ENCODE measurements around the gene CEACAM1. TPM values are rescaled to one million over a fixed set of nuclear protein-coding genes. Genes with fewer than 3 reads are reported as not detected.
"Not testable (repeated sequence)": the region's sequence is repeated elsewhere in the genome, so short reads cannot be mapped to it uniquely, and the experiment has no call there.

CEACAM1 gene
- total RNA-seq, 5 donors from 2014 or later (not counting 1 experiment from before 2014, with no cell fraction given) = 2.4 to 10.8 (median 9.9) TPM

DNA sequence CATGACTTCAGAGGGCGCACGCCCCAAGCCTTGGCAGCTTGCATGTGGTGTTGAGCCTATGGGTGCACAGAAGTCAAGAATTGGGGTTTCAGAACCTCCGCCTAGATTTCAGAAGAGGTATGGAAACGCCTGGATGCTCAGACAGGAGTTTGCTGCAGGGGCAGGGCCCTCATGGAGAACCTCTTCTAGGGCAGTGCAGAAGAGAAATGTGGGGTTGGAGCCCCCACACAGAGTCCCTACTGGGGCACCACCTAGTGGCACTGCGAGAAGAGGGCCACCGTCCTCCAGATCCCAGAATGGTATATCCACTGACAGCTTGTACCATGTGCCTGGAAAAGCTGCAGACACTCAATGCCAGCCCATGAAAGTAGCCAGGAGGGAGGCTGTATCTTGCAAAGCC is 22.2 kb upstream of the CEACAM1 start:
- Mint-ChIP-seq H3K27me3 (peaks cover 39 to 42% of the 10 kb centered on the region in 2 donors), H3K9me3 (peaks cover 7 to 11% (median 11%) of the 10 kb centered on the region in 3 donors)
- WGBS (ENCODE audit: insufficient coverage) = 85% methylated on average over 4 of the region's 6 CpGs
- H3K4me3 ChIP-seq (ENCODE audit: control insufficient read depth in 1 of 2, extremely low read depth in 1 of 2, low read length in 1 of 2); CTCF ChIA-PET; H3K4me1 ChIP-seq (ENCODE audit: control insufficient read depth in 1 of 2, extremely low read depth in 1 of 2, insufficient read depth in 2 of 2, low read length in 2 of 2); H3K36me3 Mint-ChIP-seq; H3K4me1 Mint-ChIP-seq; H3K27ac Mint-ChIP-seq; DNase-seq; H3K27ac ChIP-seq (ENCODE audit: low read length); H3K36me3 ChIP-seq (ENCODE audit: control insufficient read depth in 2 of 2, extremely low read depth in 1 of 2, insufficient read depth in 1 of 2, low read length in 1 of 2); H3K9me3 ChIP-seq; ATAC-seq (replicated peaks in 1 of 4); H3K4me3 Mint-ChIP-seq; POLR2A ChIA-PET: not testable (repeated sequence)
- H3K27me3 ChIP-seq (replicated peaks in 1 of 2; ENCODE audit: control insufficient read depth in 2 of 2, extremely low read depth in 1 of 2, insufficient read depth in 2 of 2, low read length in 1 of 2) = peaks cover 0 to 48% of the 10 kb centered on the region in 2 experiments

DNA sequence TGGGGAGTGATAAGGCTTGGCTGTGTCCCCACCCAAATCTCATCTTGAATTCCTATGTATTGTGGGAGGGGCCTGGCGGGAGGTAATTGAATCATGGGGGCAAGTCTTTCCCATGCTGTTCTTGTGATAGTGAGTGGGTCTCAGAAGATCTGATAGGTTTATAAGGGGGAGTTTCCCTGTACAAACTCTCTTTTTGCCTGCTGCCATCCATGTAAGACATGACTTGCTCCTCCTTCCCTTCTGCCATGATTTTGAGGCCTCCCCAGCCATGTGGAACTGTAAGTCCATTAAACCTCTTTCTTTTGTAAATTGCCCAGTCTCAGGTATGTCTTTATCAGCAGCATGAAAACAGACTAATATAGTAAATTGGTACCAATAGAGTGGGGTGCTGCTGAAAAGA is 20.8 kb upstream of the CEACAM1 start:
- DNase-seq; H3K4me1 ChIP-seq (ENCODE audit: control insufficient read depth in 1 of 2, extremely low read depth in 1 of 2, insufficient read depth in 2 of 2, low read length in 2 of 2); H3K4me3 Mint-ChIP-seq; ATAC-seq (replicated peaks in 1 of 4); CTCF ChIA-PET; H3K9me3 ChIP-seq; H3K4me1 Mint-ChIP-seq; H3K27ac ChIP-seq (ENCODE audit: low read length); H3K36me3 ChIP-seq (ENCODE audit: control insufficient read depth in 2 of 2, extremely low read depth in 1 of 2, insufficient read depth in 1 of 2, low read length in 1 of 2); H3K36me3 Mint-ChIP-seq; H3K4me3 ChIP-seq (ENCODE audit: control insufficient read depth in 1 of 2, extremely low read depth in 1 of 2, low read length in 1 of 2); H3K27ac Mint-ChIP-seq; POLR2A ChIA-PET: not testable (repeated sequence)
- no CpG with 5 or more reads among the region's 1 CpG for WGBS (ENCODE audit: insufficient coverage)
- H3K27me3 ChIP-seq (replicated peaks in 1 of 2; ENCODE audit: control insufficient read depth in 2 of 2, extremely low read depth in 1 of 2, insufficient read depth in 2 of 2, low read length in 1 of 2) = peaks cover 0 to 36% of the 10 kb centered on the region in 2 experiments
- H3K9me3 Mint-ChIP-seq = peaks cover 7 to 11% (median 11%) of the 10 kb centered on the region in 3 donors
- H3K27me3 Mint-ChIP-seq = peaks cover 29 to 35% of the 10 kb centered on the region in 2 donors

DNA sequence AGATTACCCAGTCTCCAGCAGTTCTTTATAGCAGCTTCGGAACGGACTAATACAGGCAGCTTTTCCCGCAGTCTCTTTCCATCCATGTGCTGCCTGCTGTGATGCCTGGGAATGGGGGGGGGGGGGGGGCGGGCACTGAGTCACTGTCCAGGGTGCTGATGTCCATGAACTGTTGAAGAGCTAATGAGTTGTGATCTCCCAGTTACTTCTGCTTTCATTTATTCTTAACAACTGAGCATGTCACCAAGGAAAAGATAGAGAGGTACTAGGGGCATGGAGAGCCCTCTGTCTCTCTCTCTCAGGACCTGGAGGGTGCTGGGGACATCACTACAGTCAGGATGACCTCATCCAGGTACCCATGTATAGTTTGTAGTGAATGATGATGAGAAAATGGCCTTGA is 20.3 kb upstream of the CEACAM1 start:
- no peaks in the 10 kb centered on the region for H3K4me1 Mint-ChIP-seq
- no peak for ATAC-seq (replicated peaks in 1 of 4)
- POLR2A ChIA-PET = no interaction called here
- H3K27me3 ChIP-seq (replicated peaks in 1 of 2; ENCODE audit: control insufficient read depth in 2 of 2, extremely low read depth in 1 of 2, insufficient read depth in 2 of 2, low read length in 1 of 2) = peaks cover 0 to 33% of the 10 kb centered on the region in 2 experiments
- H3K27ac Mint-ChIP-seq = no peak overlapping the region
- CTCF ChIA-PET = interaction anchor here in 1 of 2 donors (0.6 kb wide), 1 partner anchor 129 kb away, joined by 8 read pairs; no protein-coding TSS in a partner anchor
- H3K27ac ChIP-seq (ENCODE audit: low read length) = no peak overlapping the region
- peaks cover 27 to 34% of the 10 kb centered on the region in 2 donors for H3K27me3 Mint-ChIP-seq
- no peak overlapping the region for H3K4me3 ChIP-seq (ENCODE audit: control insufficient read depth in 1 of 2, extremely low read depth in 1 of 2, low read length in 1 of 2)
- H3K9me3 ChIP-seq = no peaks in the 10 kb centered on the region
- H3K36me3 Mint-ChIP-seq = peaks cover 4% of the 10 kb centered on the region
- no peak for DNase-seq
- no CpG with 5 or more reads among the region's 4 CpGs for WGBS (ENCODE audit: insufficient coverage)
- H3K4me1 ChIP-seq (ENCODE audit: control insufficient read depth in 1 of 2, extremely low read depth in 1 of 2, insufficient read depth in 2 of 2, low read length in 2 of 2) = no peaks in the 10 kb centered on the region
- no peaks in the 10 kb centered on the region for H3K36me3 ChIP-seq (ENCODE audit: control insufficient read depth in 2 of 2, extremely low read depth in 1 of 2, insufficient read depth in 1 of 2, low read length in 1 of 2)
- H3K9me3 Mint-ChIP-seq = peaks cover 7 to 11% (median 11%) of the 10 kb centered on the region in 3 donors
- no peak overlapping the region for H3K4me3 Mint-ChIP-seq

DNA sequence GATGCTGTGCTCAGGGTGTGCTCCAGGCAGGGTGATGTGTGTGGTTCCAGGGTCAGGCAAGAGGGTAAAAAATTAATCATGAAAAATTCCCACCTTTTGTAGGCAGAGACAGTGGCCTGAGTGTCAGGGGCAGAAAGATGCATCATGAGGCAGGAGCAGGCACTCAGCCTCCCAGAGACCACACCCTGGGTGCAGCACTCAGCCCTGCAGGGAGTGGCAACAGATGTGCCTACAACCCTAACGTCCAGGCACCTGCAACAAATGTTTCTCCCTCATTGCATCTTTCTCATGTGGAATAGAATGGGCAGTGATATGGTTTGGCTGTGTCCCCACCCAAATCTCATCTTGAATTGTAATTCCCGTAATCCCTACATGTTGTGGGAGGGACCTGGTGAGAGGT is 19.6 kb upstream of the CEACAM1 start:
- Mint-ChIP-seq H3K4me1 (no peaks in the 10 kb centered on the region), H3K36me3 (peaks cover 4% of the 10 kb centered on the region), H3K27me3 (peaks cover 27 to 34% of the 10 kb centered on the region in 2 donors), H3K4me3 (no peak overlapping the region), H3K27ac (no peak overlapping the region), H3K9me3 (peaks cover 7 to 11% (median 11%) of the 10 kb centered on the region in 3 donors)
- ATAC-seq (replicated peaks in 1 of 4) = no peak
- no peaks in the 10 kb centered on the region for H3K36me3 ChIP-seq (ENCODE audit: control insufficient read depth in 2 of 2, extremely low read depth in 1 of 2, insufficient read depth in 1 of 2, low read length in 1 of 2)
- H3K4me1 ChIP-seq (ENCODE audit: control insufficient read depth in 1 of 2, extremely low read depth in 1 of 2, insufficient read depth in 2 of 2, low read length in 2 of 2) = no peaks in the 10 kb centered on the region
- H3K27ac ChIP-seq (ENCODE audit: low read length) = no peak overlapping the region
- ChIA-PET CTCF (interaction anchor here in 1 of 2 donors (0.6 kb wide), 1 partner anchor 129 kb away, joined by 8 read pairs; no protein-coding TSS in a partner anchor), POLR2A (no interaction called here)
- no peak for DNase-seq
- no peaks in the 10 kb centered on the region for H3K9me3 ChIP-seq
- H3K27me3 ChIP-seq (replicated peaks in 1 of 2; ENCODE audit: control insufficient read depth in 2 of 2, extremely low read depth in 1 of 2, insufficient read depth in 2 of 2, low read length in 1 of 2) = peaks cover 0 to 35% of the 10 kb centered on the region in 2 experiments
- H3K4me3 ChIP-seq (ENCODE audit: control insufficient read depth in 1 of 2, extremely low read depth in 1 of 2, low read length in 1 of 2) = no peak overlapping the region
- WGBS (ENCODE audit: insufficient coverage) = no CpG with 5 or more reads among the region's 2 CpGs

DNA sequence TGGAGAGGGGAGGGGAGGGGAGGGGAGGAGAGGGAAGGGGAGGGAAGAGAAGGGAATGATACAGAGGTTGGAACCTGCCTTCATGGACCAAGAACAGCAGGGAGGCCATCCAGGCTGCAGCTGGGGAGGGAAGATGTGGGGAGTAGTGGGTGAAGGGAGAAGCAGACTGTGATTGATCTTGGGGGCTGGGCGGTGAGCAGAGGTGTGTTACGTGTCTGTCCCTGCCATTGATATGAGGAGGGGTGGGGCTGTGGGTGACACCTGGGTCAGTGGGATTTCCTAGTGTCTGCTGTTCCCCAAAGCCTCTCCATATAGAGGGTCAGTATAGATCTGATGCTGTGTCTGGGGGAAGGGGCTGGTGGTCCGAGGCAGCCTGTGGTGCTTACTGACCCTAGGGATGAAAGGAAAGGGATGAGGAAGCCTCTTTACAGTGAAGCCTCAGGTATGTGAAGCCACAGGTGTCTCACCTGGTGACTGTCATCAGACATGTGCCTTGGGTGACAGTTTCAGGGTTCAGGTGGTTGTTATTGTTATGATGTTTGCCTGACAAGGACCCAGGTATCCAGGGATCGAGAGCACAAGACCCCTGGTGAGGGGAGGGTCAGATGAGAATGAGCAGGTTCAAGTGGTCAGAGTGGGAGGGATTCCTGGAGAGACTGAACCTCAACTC is 18.7 kb upstream of the CEACAM1 start:
- CTCF ChIA-PET = no interaction called here
- H3K4me1 ChIP-seq (ENCODE audit: control insufficient read depth in 1 of 2, extremely low read depth in 1 of 2, insufficient read depth in 2 of 2, low read length in 2 of 2) = no peaks in the 10 kb centered on the region
- no peak for DNase-seq
- peaks cover 22 to 32% of the 10 kb centered on the region in 2 donors for H3K27me3 Mint-ChIP-seq
- no peak overlapping the region for H3K4me3 ChIP-seq (ENCODE audit: control insufficient read depth in 1 of 2, extremely low read depth in 1 of 2, low read length in 1 of 2)
- peaks cover 0 to 33% of the 10 kb centered on the region in 2 experiments for H3K27me3 ChIP-seq (replicated peaks in 1 of 2; ENCODE audit: control insufficient read depth in 2 of 2, extremely low read depth in 1 of 2, insufficient read depth in 2 of 2, low read length in 1 of 2)
- no peak overlapping the region for H3K27ac Mint-ChIP-seq
- no peak for ATAC-seq (replicated peaks in 1 of 4)
- no peaks in the 10 kb centered on the region for H3K9me3 ChIP-seq
- POLR2A ChIA-PET = no interaction called here
- no peaks in the 10 kb centered on the region for H3K4me1 Mint-ChIP-seq
- H3K36me3 ChIP-seq (ENCODE audit: control insufficient read depth in 2 of 2, extremely low read depth in 1 of 2, insufficient read depth in 1 of 2, low read length in 1 of 2) = no peaks in the 10 kb centered on the region
- no peak overlapping the region for H3K27ac ChIP-seq (ENCODE audit: low read length)
- peaks cover 4% of the 10 kb centered on the region for H3K36me3 Mint-ChIP-seq
- H3K9me3 Mint-ChIP-seq = peaks cover 7 to 11% (median 11%) of the 10 kb centered on the region in 3 donors
- WGBS (ENCODE audit: insufficient coverage) = 83% methylated on average over 4 of the region's 4 CpGs
- H3K4me3 Mint-ChIP-seq = no peak overlapping the region

DNA sequence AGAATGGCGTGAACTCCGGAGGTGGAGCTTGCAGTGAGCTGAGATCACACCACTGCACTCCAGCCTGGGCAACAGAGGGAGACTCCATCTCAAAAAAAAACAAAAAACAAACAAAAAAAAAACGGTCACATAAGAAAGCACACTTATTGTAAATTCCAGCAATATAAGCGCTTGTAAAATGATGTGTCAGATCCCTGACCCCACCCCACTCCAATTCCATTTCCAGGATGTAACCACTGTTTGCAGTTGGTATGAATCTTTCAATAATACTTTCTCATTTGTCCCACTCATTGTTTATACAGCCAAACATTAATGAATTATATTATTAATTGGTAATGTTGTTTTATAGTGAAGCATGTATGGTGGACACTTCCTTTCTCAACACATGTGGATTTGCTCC is 15.9 kb upstream of the CEACAM1 start:
- no peaks in the 10 kb centered on the region for H3K4me1 Mint-ChIP-seq
- Histone ChIP-seq H3K9me3 (no peaks in the 10 kb centered on the region), H3K4me1 (ENCODE audit: control insufficient read depth in 1 of 2, extremely low read depth in 1 of 2, insufficient read depth in 2 of 2, low read length in 2 of 2) (no peaks in the 10 kb centered on the region), H3K36me3 (ENCODE audit: control insufficient read depth in 2 of 2, extremely low read depth in 1 of 2, insufficient read depth in 1 of 2, low read length in 1 of 2) (no peaks in the 10 kb centered on the region), H3K4me3 (ENCODE audit: control insufficient read depth in 1 of 2, extremely low read depth in 1 of 2, low read length in 1 of 2) (no peak overlapping the region), H3K27ac (ENCODE audit: low read length) (no peak overlapping the region), H3K27me3 (replicated peaks in 1 of 2; ENCODE audit: control insufficient read depth in 2 of 2, extremely low read depth in 1 of 2, insufficient read depth in 2 of 2, low read length in 1 of 2) (peaks cover 0 to 38% of the 10 kb centered on the region in 2 experiments)
- H3K27ac Mint-ChIP-seq = no peak overlapping the region
- ATAC-seq (replicated peaks in 1 of 4) = no peak
- ChIA-PET CTCF (no interaction called here), POLR2A (no interaction called here)
- 100% methylated on average over 1 of the region's 4 CpGs for WGBS (ENCODE audit: insufficient coverage)
- H3K4me3 Mint-ChIP-seq = no peak overlapping the region
- peaks cover 11 to 14% of the 10 kb centered on the region in 2 donors for H3K27me3 Mint-ChIP-seq
- peaks cover 4 to 6% (median 6%) of the 10 kb centered on the region in 3 donors for H3K9me3 Mint-ChIP-seq
- no peaks in the 10 kb centered on the region for H3K36me3 Mint-ChIP-seq
- DNase-seq = no peak
